Activated naive CD8-positive, alpha-beta T cell treated with anti-CD3 and anti-CD28 coated beads, Interleukin-2, amount 10 ng/mL, durations not matched to agents 7 days and 5 days (primary cell): Measurements from ENCODE around the gene TJP3. TPM values are rescaled to one million over a fixed set of nuclear protein-coding genes. Genes with fewer than 3 reads are reported as not detected.
"Not testable (repeated sequence)": the region's sequence is repeated elsewhere in the genome, so short reads cannot be mapped to it uniquely, and the experiment has no call there.

Experiments
- ATAC-seq: fragments of 150-1000 bp; cut with Tn5 transposase; one replicate; pipeline ENCODE4 v1.10.0; 2021; ENCODE audit warnings: low read depth, moderate library complexity
- POLR2A ChIA-PET: fragments of 350-600 bp; sonication (Branson Sonifier 250); formaldehyde crosslinking; loops from one replicate; lab custom pipeline; 2021; ENCODE audit warnings: antibody characterized with exemption; lab: Charles Lee
- DNase-seq: peaks from one replicate; pipeline ENCODE4 v3.0.0; 2021
- H3K27ac Mint-ChIP-seq: one replicate; pipeline ENCODE4 v1.8.0; 2022; ENCODE audit warnings: mild to moderate bottlenecking, mixed read lengths
- H3K27me3 Mint-ChIP-seq: one replicate; pipeline ENCODE4 v1.8.0; 2022; ENCODE audit warnings: mild to moderate bottlenecking, moderate library complexity, mixed read lengths
- H3K36me3 Mint-ChIP-seq: one replicate; pipeline ENCODE4 v1.8.0; 2021; ENCODE audit warnings: mild to moderate bottlenecking, mixed read lengths
- H3K4me1 Mint-ChIP-seq: one replicate; pipeline ENCODE4 v1.8.0; 2021; ENCODE audit warnings: mixed read lengths
- H3K4me3 Mint-ChIP-seq: one replicate; pipeline ENCODE4 v1.8.0; 2022; ENCODE audit warnings: mild to moderate bottlenecking, moderate library complexity, mixed read lengths
- H3K9me3 Mint-ChIP-seq: one replicate; pipeline ENCODE4 v1.8.0; 2021; ENCODE audit warnings: mixed read lengths
- total RNA-seq, 2 experiments: library from RNA; stranded (reverse); gene quantifications; one replicate each; pipeline ENCODE4 v1.2.3, GENCODE V29; 2021

TJP3 gene
- total RNA-seq, 2 experiments from 2014 or later, result 5.2 to 7.6 TPM

DNA sequence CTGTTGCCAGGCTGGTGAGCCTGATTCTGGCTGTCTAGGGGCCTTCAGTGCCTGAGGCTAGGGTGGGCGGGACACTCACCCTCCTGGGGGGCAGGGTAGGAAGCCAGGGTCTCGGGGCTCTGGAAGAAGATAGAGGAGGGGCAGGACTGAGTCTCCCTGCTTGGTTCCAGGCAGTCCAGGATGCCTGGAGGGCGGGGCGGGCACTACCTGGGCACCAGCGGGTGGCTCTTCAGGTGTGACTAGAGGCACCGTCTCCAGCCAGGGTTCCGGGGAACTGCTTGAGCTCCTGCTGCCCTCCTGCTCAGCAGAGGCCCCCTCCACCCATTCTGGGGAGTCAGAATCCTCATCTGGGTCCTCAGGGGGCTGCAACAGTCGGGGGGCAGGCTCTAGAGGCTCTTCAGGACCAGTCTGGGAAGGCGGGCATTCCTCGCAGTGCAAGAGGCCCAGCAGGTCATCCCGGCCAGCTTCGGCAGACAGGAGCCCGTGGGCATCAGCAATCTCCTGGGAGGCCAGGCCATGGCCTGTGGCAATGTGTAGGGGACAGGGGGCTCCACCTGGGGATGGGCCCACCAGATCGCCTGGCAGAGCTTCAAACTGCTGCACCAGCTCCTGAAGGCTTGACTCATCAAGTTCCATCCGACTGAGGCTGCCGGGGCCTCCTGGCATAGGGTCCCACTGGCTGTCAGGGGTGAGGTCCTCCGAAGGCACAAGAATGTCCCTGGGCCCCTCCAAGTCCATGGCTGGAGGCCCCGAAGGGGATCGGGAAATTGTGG is 51.5 kb downstream of the TJP3 start:
- no peak overlapping the region for H3K27ac Mint-ChIP-seq
- peaks cover 23% of the 10 kb centered on the region for H3K4me1 Mint-ChIP-seq
- H3K27me3 Mint-ChIP-seq, result no peaks in the 10 kb centered on the region
- POLR2A ChIA-PET, result interaction anchor here (3.3 to 4.1 kb wide), 2 partner anchors 53 to 61 kb away, joined by 47 to 54 read pairs; no protein-coding TSS in a partner anchor
- DNase-seq (no peak), ATAC-seq (no peak)
- H3K9me3 Mint-ChIP-seq, result peaks cover 1% of the 10 kb centered on the region
- H3K4me3 Mint-ChIP-seq, result peak overlapping the region; percentile 40
- H3K36me3 Mint-ChIP-seq, result peaks cover 9% of the 10 kb centered on the region

DNA sequence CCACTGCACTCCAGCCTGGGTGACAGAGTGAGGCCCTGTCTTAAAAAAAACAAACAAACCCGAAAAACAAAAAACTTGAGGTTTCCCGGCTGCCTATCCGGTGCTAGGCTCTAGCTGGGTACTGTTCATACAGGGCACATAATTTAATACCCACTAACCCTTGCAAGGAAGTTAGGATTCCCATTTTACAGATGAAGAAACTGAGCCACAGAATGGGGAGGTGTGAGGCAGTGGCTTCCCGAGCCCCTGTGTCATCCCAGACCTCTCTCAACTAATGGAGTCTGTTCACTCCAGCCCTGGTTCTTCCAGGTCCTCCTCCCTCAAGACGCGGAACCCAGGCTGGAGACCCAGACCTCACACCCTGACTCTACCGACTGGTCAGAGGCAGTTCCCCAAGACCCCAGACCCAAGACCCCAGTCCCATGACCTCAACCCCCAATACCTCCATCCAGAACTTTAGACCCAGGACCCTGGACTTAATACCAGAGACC is 52.7 kb downstream of the TJP3 start:
- peaks cover 1% of the 10 kb centered on the region for H3K9me3 Mint-ChIP-seq
- no peaks in the 10 kb centered on the region for H3K27me3 Mint-ChIP-seq
- POLR2A ChIA-PET, result interaction anchor here (0.6 to 4.1 kb wide), 5 partner anchors 21 to 101 kb away, joined by 3 to 54 read pairs (median 16); no protein-coding TSS in a partner anchor
- ATAC-seq, result no peak
- H3K4me3 Mint-ChIP-seq, result peak overlapping the region; percentile 99
- peak overlapping the region; percentile 98 for H3K27ac Mint-ChIP-seq
- peaks cover 6% of the 10 kb centered on the region for H3K36me3 Mint-ChIP-seq
- peaks cover 17% of the 10 kb centered on the region for H3K4me1 Mint-ChIP-seq
- no peak for DNase-seq

DNA sequence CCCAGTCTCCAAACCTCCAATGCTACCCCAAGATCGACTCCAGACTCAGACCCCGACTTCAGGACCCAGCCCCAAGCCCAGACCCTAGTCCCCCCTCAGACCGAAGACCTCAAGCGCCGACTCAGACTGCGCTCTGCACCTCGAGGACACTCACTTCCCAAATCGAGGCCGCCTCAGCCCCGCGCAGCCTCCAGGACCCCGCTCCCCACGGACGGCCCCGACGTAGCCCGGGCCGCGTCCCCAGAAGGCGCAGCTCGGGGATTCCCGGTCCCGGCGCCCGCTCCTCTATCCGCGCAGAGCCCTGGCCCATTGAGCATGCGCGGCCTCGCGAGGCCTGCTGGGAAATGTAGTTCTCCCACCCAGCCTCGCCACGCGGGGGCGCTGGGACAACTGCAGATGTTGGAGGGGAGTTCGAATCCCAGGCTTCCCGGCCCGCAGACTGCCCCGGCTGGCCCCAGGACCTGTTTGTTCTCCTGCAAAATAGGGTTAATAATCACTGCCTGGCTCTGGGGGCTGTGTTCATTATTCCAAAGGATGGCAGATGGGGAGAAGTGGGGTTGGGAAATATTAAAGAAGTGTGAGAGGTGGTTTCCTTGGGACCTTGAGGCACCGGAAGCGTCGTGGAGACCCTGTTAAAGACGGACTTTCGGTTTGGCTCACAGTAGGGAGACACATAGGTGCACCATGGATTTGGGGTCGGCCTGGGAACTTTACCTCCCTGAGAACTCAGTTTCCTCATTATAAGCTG is 53.4 kb downstream of the TJP3 start, which contains the start of gene APBA3:
Gene APBA3, minus strand, starts transcription at position 311 of the 748 bp plus-strand sequence. CDS start 1,428 bp downstream, outside the sequence.
- DNase-seq (peak; percentile 99), ATAC-seq (peak; percentile 55)
- Mint-ChIP-seq H3K4me3 (peak within 1 kb of the TSS; percentile 99), H3K27me3 (no peaks in the 10 kb centered on the region), H3K27ac (peak within 1 kb of the TSS; percentile 100), H3K4me1 (peaks cover 21% of the 10 kb centered on the region), H3K9me3 (peaks cover 1% of the 10 kb centered on the region), H3K36me3 (peaks cover 10% of the 10 kb centered on the region)
- POLR2A ChIA-PET, result interaction anchor here (0.6 to 4.1 kb wide), 8 partner anchors 18 to 554 kb away, joined by 3 to 54 read pairs (median 6); no protein-coding TSS in a partner anchor

DNA sequence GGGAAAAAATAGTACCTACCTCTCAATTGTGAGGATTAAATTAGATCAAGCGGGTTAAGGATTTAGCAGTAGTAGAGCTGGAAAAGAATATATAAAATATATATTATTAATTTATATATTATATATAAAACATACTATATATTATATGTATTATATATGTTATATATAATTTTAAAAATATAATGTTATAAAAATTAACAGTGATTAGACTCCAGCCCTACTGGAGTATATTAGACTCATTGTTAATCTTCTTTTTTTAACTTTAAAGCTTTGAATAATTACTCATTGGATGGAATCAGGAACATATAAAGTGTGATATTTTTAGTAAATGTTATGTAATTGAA is 53.9 kb downstream of the TJP3 start:
- POLR2A ChIA-PET, result interaction anchor here (0.6 to 4.1 kb wide), 13 partner anchors 9 to 553 kb away, joined by 3 to 54 read pairs (median 6); partner anchors contain the start of gene EEF2
- Mint-ChIP-seq H3K27ac (peak overlapping the region; percentile 100), H3K9me3 (peaks cover 1% of the 10 kb centered on the region), H3K27me3 (no peaks in the 10 kb centered on the region), H3K36me3 (peaks cover 13% of the 10 kb centered on the region), H3K4me3 (peak overlapping the region; percentile 99), H3K4me1 (peaks cover 22% of the 10 kb centered on the region)
- DNase-seq (no peak), ATAC-seq (no peak)

DNA sequence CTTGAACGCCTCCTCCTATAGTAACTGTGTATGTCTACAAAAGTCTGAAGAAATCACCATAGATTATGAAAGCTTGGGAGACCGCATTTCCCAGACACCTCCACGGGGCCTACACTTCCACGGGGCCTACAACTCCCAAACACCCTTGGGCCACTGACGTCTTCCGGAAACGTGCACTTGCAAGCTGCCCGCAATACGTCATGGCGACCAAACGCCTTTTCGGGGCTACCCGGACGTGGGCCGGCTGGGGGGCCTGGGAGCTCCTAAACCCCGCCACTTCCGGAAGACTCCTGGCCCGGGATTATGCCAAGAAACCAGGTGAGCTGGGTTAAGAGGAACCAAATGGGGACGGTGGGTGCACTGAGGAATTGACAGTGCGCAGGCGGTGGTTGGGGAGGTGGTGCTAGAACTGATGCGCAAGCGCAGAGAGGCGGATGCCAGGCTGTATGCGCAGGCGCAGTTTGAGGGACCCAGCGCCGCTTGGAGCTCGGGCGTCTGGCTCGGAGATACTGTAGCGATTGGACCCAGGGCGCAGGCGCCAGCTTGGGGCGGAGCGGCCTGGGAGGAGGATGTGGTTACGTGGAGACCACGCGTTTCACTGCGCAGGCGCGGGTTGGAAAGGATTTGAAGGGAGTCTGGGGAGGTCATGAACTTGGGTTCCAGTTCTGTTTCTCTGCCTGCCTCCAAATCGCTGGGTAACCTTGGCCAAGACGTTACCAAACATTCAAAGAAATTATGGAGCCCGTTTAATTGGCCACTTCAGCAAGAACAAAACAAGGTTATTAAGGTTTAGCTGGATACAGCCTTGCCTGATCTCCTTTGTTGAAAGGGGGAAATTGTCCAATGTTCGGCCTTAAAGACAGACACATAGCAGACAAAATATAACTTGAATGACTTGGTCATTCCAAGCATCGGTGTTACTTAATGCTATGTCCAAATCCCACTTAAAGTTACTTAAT is 54.6 kb downstream of the TJP3 start, which contains the start of gene MRPL54:
Gene MRPL54, plus strand, starts transcription at position 182 of the 959 bp plus-strand sequence. Its CDS starts 19 bp downstream, at position 201.
- H3K4me1 Mint-ChIP-seq, result peaks cover 22% of the 10 kb centered on the region
- DNase-seq (peak; percentile 99), ATAC-seq (peak; percentile 84)
- H3K27me3 Mint-ChIP-seq, result no peaks in the 10 kb centered on the region
- H3K4me3 Mint-ChIP-seq, result peak within 1 kb of the TSS; percentile 99
- H3K9me3 Mint-ChIP-seq, result peaks cover 1% of the 10 kb centered on the region
- H3K36me3 Mint-ChIP-seq, result peaks cover 13% of the 10 kb centered on the region
- POLR2A ChIA-PET, result interaction anchor here (0.6 to 4.1 kb wide), 18 partner anchors 8 to 328 kb away, joined by 3 to 54 read pairs (median 4); partner anchors contain the start of gene EEF2
- H3K27ac Mint-ChIP-seq, result peak within 1 kb of the TSS; percentile 100

DNA sequence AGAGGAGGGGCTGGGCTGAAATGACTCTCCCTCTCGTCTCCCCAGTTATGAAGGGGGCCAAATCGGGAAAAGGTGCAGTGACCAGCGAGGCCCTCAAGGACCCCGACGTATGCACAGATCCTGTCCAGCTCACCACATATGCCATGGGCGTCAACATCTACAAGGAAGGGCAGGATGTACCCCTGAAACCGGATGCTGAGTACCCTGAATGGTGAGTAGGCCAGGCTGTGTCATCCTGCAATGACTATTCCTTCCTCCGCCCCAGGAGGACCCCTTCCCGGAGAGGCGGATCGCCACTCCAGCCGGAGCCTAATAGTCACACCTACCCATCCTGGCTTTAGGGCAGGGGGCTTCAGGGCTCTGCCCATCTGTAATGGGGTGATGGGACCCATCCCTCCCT is 56.9 kb downstream of the TJP3 start:
- Mint-ChIP-seq H3K9me3 (peaks cover 1% of the 10 kb centered on the region), H3K4me1 (peaks cover 25% of the 10 kb centered on the region), H3K27ac (no peak overlapping the region), H3K4me3 (no peak overlapping the region), H3K27me3 (no peaks in the 10 kb centered on the region), H3K36me3 (peaks cover 16% of the 10 kb centered on the region)
- POLR2A ChIA-PET, result no interaction called here
- no peak for ATAC-seq
- no peak for DNase-seq

DNA sequence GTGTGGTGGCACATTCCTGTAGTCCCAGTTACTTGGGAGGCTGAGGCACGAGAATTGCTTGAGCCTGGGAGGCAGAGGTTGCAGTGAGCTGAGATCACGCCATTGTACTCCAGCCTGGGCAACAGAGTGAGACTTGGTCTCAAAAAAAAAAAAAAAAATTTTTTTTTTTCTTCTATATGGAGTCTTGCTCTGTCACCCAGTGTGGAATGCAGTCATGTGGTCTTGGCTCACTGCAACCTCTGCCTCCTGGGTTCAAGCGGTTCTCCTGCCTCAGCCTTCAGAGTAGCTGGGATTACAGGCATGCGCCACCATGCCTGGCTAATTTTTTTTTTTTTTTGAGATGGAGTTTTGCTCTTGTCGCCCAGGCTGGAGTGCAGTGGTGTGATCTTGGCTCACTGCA is 57.6 kb downstream of the TJP3 start:
- POLR2A ChIA-PET, result interaction anchor here (0.7 to 2.0 kb wide), 4 partner anchors 17 to 219 kb away, joined by 3 to 5 read pairs (median 4); partner anchors contain the start of gene EEF2
- not testable (repeated sequence) for ATAC-seq, H3K9me3 Mint-ChIP-seq, H3K4me3 Mint-ChIP-seq, H3K27me3 Mint-ChIP-seq, DNase-seq
- H3K36me3 Mint-ChIP-seq, result peaks cover 16% of the 10 kb centered on the region
- peaks cover 23% of the 10 kb centered on the region for H3K4me1 Mint-ChIP-seq
- peak overlapping the region; percentile 85 for H3K27ac Mint-ChIP-seq

DNA sequence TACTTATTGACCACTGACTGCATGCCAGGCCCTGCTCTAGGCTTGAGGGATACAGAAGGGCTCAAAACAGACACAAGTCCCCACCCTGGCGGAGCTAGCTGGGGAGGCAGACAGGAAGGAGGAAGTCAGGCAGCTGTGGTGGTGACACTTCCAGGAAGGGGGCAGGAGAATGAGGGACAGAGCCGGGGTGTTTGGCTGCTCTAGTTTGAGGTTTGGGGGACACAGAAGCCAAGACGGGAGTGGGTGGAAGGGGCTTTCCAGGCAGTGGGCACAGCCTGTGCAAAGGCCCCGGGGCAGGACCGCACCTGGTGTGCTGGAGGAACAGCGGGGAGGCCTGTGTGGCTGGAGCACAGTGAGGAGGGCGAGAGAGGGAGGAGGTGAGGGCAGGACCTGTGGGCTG is 58.3 kb downstream of the TJP3 start:
- peaks cover 1% of the 10 kb centered on the region for H3K9me3 Mint-ChIP-seq
- H3K27ac Mint-ChIP-seq, result peak overlapping the region; percentile 85
- H3K36me3 Mint-ChIP-seq, result peaks cover 13% of the 10 kb centered on the region
- H3K27me3 Mint-ChIP-seq, result no peaks in the 10 kb centered on the region
- DNase-seq, result peak; percentile 64
- POLR2A ChIA-PET, result interaction anchor here (1.2 to 2.0 kb wide), 2 partner anchors 45 to 219 kb away, joined by 3 to 5 read pairs; partner anchors contain the start of gene EEF2
- peak overlapping the region; percentile 67 for H3K4me3 Mint-ChIP-seq
- ATAC-seq, result no peak
- peaks cover 23% of the 10 kb centered on the region for H3K4me1 Mint-ChIP-seq

DNA sequence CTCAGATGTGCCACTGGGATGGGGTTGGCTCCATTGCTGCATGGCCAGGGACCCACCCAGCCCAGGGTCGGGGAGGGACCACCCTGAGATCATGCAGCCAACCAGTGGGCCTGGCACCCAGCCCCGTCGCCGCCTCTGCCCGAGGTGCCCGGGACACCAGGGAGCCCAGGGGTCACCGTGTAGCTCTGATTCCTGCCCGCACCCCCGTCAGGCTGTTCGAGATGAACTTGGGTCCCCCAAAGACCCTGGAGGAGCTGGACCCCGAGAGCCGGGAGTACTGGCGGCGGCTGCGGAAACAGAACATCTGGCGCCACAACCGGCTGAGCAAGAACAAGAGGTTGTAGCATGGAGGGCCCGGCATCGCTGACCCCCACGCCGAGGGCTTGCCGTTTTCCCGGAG is 58.9 kb downstream of the TJP3 start:
- peaks cover 18% of the 10 kb centered on the region for H3K4me1 Mint-ChIP-seq
- peak overlapping the region; percentile 67 for H3K4me3 Mint-ChIP-seq
- H3K36me3 Mint-ChIP-seq, result peaks cover 13% of the 10 kb centered on the region
- peaks cover 1% of the 10 kb centered on the region for H3K9me3 Mint-ChIP-seq
- DNase-seq, result no peak
- H3K27me3 Mint-ChIP-seq, result no peaks in the 10 kb centered on the region
- peak overlapping the region; percentile 85 for H3K27ac Mint-ChIP-seq
- no peak for ATAC-seq
- POLR2A ChIA-PET, result interaction anchor here (0.6 to 2.0 kb wide), 2 partner anchors 45 to 221 kb away, joined by 4 to 5 read pairs; no protein-coding TSS in a partner anchor

DNA sequence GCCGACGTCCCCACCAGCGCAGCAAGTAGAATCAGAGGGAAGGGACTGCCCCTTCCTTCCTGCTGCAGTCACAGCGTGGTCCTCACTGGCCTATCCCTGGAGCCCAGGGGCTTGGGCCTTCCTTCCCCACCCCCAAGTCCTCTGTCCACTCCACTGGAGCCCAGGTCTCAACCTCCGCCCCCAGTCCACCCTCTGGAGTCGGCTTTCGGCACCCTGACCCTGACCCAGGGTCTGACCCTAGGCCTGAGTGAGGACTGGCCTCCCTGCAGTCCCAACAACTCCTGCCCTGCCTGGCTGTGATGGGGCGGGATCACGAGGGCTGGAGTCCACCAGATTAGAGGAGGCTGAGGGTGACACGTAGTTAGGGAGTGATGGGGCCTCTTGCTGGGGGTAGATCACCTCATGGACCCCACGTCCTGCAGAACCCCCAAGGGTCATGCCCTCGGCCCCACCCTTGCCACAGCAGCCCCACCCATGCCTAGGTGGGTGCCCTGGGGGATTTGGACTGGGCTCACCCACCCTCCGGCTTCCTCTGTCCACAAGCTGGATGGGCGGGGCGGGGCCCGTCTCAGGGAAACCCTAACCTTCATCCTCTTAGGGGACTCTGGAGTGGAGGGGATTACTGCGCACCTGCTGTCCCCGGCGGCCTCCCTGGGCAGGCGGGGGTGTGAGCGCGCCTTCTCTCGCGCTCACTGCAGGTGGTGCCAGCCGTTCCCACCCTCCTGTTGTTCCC is 60.0 kb downstream of the TJP3 start:
- H3K27me3 Mint-ChIP-seq, result no peaks in the 10 kb centered on the region
- POLR2A ChIA-PET, result interaction anchor here (1.1 kb wide), 1 partner anchor 20 kb away, joined by 3 read pairs; no protein-coding TSS in a partner anchor

DNA sequence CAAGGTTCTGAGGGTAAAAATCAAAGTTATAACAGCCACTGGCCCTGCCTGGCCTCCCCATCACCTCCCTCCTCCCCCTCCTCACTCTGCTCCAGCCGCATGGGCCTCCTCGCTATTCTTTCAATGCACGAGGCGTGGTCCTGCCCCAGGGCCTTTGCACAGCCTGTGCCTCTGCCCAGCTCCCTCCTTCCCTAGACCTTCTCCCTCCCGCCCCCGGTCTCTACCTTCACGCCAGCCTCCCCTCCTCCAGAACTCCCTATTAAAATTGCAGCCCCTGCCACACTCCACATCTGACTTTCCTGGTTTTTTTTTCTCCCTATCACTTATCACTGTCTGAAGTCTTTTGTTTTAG is 60.5 kb downstream of the TJP3 start:
- ATAC-seq, result no peak
- POLR2A ChIA-PET, result interaction anchor here (1.1 kb wide), 1 partner anchor 20 kb away, joined by 3 read pairs; no protein-coding TSS in a partner anchor

More for the DNA sequence above, 60.0 kb downstream of the TJP3 start:
- no peak overlapping the region for H3K27ac Mint-ChIP-seq
- no peaks in the 10 kb centered on the region for H3K9me3 Mint-ChIP-seq
- H3K4me1 Mint-ChIP-seq, result peaks cover 14% of the 10 kb centered on the region
- H3K4me3 Mint-ChIP-seq, result no peak overlapping the region
- H3K36me3 Mint-ChIP-seq, result peaks cover 10% of the 10 kb centered on the region
- no peak for ATAC-seq
- no peak for DNase-seq

More for the DNA sequence above, 60.5 kb downstream of the TJP3 start:
- H3K27me3 Mint-ChIP-seq, result no peaks in the 10 kb centered on the region
- no peaks in the 10 kb centered on the region for H3K9me3 Mint-ChIP-seq
- DNase-seq, result no peak
- H3K4me1 Mint-ChIP-seq, result peaks cover 13% of the 10 kb centered on the region
- H3K4me3 Mint-ChIP-seq, result no peak overlapping the region
- H3K27ac Mint-ChIP-seq, result peak overlapping the region; percentile 4
- H3K36me3 Mint-ChIP-seq, result peaks cover 10% of the 10 kb centered on the region
